Testis (tissue), 2 donors: ENCODE results near the gene CDH23.

Source experiments
- POLR2A ChIP-seq: fragments of 450-650 bp; IDR thresholded peaks from one replicate; pipeline ENCODE4 v1.6.1; 2017; ENCODE audit warnings: antibody characterized with exemption, mild to moderate bottlenecking, moderate library complexity
- TF ChIP-seq, protein P1 (sequence below), 3 experiments: fragments of 450-650 bp in 2 of 3; fragments of 200-600 bp in 1 of 3; sonication (generic) in 1 of 3; IDR thresholded peaks; one replicate each; pipeline ENCODE4 v1.5.1; 2016 to 2019; ENCODE audit warnings: antibody characterized with exemption in 3 of 3, mild to moderate bottlenecking in 2 of 3, moderate library complexity in 1 of 3

DNA sequence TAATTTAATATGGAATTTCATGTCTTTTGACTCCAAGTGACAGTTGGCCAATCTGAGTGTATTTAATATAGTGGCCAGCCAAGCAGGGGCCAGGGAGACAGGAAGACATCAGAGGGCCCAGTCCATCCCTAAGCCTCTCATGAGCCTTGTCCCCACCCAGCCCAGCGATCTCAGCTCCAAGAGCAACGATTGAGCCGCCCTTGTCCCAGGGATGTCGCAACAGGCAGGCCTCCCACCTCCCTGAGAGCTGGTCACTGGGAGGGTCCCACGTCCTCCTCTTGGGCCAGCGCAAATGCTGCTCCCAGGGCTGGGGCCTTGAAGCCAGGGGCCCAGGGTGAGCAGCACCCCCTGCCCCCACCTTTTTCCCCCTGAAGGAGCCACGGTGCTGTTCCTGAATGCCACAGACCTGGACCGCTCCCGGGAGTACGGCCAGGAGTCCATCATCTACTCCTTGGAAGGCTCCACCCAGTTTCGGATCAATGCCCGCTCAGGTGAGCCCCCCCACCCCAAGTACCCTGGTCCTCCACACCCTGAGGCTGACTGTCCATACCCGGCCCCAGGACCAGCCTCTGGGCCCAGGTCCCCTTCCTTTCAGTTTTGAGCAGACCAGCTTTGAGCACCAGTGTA lies 293.5 kb downstream of the CDH23 start:
- TF ChIP-seq, protein P1, sequence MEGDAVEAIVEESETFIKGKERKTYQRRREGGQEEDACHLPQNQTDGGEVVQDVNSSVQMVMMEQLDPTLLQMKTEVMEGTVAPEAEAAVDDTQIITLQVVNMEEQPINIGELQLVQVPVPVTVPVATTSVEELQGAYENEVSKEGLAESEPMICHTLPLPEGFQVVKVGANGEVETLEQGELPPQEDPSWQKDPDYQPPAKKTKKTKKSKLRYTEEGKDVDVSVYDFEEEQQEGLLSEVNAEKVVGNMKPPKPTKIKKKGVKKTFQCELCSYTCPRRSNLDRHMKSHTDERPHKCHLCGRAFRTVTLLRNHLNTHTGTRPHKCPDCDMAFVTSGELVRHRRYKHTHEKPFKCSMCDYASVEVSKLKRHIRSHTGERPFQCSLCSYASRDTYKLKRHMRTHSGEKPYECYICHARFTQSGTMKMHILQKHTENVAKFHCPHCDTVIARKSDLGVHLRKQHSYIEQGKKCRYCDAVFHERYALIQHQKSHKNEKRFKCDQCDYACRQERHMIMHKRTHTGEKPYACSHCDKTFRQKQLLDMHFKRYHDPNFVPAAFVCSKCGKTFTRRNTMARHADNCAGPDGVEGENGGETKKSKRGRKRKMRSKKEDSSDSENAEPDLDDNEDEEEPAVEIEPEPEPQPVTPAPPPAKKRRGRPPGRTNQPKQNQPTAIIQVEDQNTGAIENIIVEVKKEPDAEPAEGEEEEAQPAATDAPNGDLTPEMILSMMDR (IDR thresholded peaks at IDR 0.05) = no peak
- TF ChIP-seq POLR2A = no peak
